Fibroblast of lung (primary cell): ENCODE measurements around the gene UBL4A. TPM values are rescaled to one million over a fixed set of nuclear protein-coding genes. Genes with fewer than 3 reads are reported as not detected.

Experiments
- DNase-seq, 2 donors: peaks; one replicate each; pipeline versions ENCODE4 v3.0.0 to v3.0.0-alpha.2; 2010; ENCODE audit warnings: low read depth in 2 of 2
- H2AFZ ChIP-seq: 2 replicates; pipeline ENCODE4 v1.5.1; 2012; ENCODE audit warnings: low read length, control low read depth, inconsistent platforms
- H3K27ac ChIP-seq: 2 replicates; pipeline ENCODE4 v1.5.1; 2011; ENCODE audit warnings: low read length, control low read depth; ENCODE audit not compliant: insufficient read depth
- H3K27me3 ChIP-seq: 2 replicates; pipeline ENCODE4 v1.5.1; 2011; ENCODE audit warnings: mild to moderate bottlenecking, low read length; ENCODE audit not compliant: control insufficient read depth, insufficient read depth
- H3K36me3 ChIP-seq: 2 replicates; pipeline ENCODE4 v1.5.1; 2011; ENCODE audit warnings: low read length; ENCODE audit not compliant: control insufficient read depth, insufficient read depth
- H3K4me1 ChIP-seq: 2 replicates; pipeline ENCODE4 v1.5.1; 2011; ENCODE audit warnings: low read length; ENCODE audit not compliant: control insufficient read depth, insufficient read depth; ENCODE audit errors: extremely low read depth
- H3K4me2 ChIP-seq: 2 replicates; pipeline ENCODE4 v1.5.1; 2011; ENCODE audit warnings: low read length, control low read depth; ENCODE audit not compliant: insufficient read depth; ENCODE audit errors: extremely low read depth
- H3K4me3 ChIP-seq, 4 experiments: fragments of 200-600 bp in 1 of 4; sonication (generic) in 1 of 4; replicated peaks in 1 of 4; 2 replicates each; pipeline ENCODE4 v1.5.1; 2011 to 2016; ENCODE audit warnings: low read length in 4 of 4, low read depth in 3 of 4, mild to moderate bottlenecking in 3 of 4, control low read depth in 2 of 4, inconsistent platforms in 1 of 4, mixed read lengths in 1 of 4; ENCODE audit not compliant: insufficient read depth in 1 of 4; ENCODE audit errors: control extremely low read depth in 1 of 4
- H3K79me2 ChIP-seq: 2 replicates; pipeline ENCODE4 v1.5.1; 2012; ENCODE audit warnings: mild to moderate bottlenecking, low read length, inconsistent platforms; ENCODE audit not compliant: control insufficient read depth, insufficient read depth
- H3K9ac ChIP-seq: 2 replicates; pipeline ENCODE4 v1.5.1; 2011; ENCODE audit warnings: mild to moderate bottlenecking, low read length, control low read depth; ENCODE audit not compliant: insufficient read depth
- H3K9me3 ChIP-seq: 2 replicates; pipeline ENCODE4 v1.5.1; 2012; ENCODE audit warnings: low read depth, low read length; ENCODE audit not compliant: control insufficient read depth, insufficient read depth
- H4K20me1 ChIP-seq: 2 replicates; pipeline ENCODE4 v1.5.1; 2011; ENCODE audit warnings: low read length; ENCODE audit not compliant: control insufficient read depth, insufficient read depth; ENCODE audit errors: extremely low read depth
- EZH2 ChIP-seq: IDR thresholded peaks from 2 replicates; pipeline ENCODE4 v1.5.1; 2012; ENCODE audit warnings: low read length, control low read depth, mild to moderate bottlenecking; ENCODE audit errors: missing control alignments
- polyA plus RNA-seq, 2 donors: library from polyadenylated mRNA; depleted of rRNA in 1 of 2; stranded (reverse) in 1 of 2; unstranded in 1 of 2; fragments of >200 nt; gene quantifications; 2 replicates each; pipeline ENCODE4 v1.2.1, GENCODE V29; 2011 to 2012; ENCODE audit warnings: missing spikeins in 1 of 2
- total RNA-seq: library from RNA; depleted of rRNA; stranded (reverse); fragments of >200 nt; gene quantifications from 2 replicates; pipeline ENCODE4 v1.2.1, GENCODE V29; 2014
- TF ChIP-seq, protein P1 (sequence below), 2 donors: IDR thresholded peaks in 1 of 2; conservative IDR thresholded peaks in 1 of 2; 1 replicate in 1 of 2; 2 replicates in 1 of 2; pipeline ENCODE4 v1.5.1; 2011 to 2012; ENCODE audit warnings: low read length in 2 of 2, control low read depth in 1 of 2, inconsistent platforms in 1 of 2, low read depth in 1 of 2, mild to moderate bottlenecking in 1 of 2

Gene UBL4A
- total and polyA plus RNA-seq, 2 donors (not counting 1 experiment from before 2014, with no cell fraction given), result 17.9 to 42.8 TPM

DNA sequence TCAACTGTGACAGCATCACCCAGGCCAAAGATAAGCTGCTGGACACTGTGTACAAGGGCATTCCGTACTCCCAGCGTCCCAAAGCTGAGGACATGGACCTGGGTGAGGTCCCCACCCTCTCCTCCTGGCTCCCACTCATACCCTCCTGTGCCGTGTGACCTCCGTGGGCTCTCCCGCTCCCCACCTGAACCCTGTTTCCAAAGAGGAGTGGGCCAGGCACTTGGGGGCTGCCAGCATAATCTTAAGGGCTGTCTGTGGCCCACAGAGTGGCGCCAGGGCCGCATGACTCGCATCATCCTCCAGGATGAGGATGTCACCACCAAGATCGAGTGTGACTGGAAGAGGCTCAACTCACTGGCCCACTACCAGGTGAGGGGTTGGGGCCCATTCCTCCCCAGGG is 17.3 kb downstream of the UBL4A start:
- Histone ChIP-seq H3K4me1 (no peaks in the 10 kb centered on the region), H3K9me3 (no peaks in the 10 kb centered on the region), H3K79me2 (no peaks in the 10 kb centered on the region), H3K4me3 (no peak overlapping the region), H3K36me3 (peaks cover 24% of the 10 kb centered on the region), H3K4me2 (no peak overlapping the region), H3K9ac (no peak overlapping the region), H2AFZ (no peak overlapping the region), H3K27me3 (no peaks in the 10 kb centered on the region), H3K27ac (no peak overlapping the region), H4K20me1 (no peaks in the 10 kb centered on the region)
- TF ChIP-seq, protein P1, sequence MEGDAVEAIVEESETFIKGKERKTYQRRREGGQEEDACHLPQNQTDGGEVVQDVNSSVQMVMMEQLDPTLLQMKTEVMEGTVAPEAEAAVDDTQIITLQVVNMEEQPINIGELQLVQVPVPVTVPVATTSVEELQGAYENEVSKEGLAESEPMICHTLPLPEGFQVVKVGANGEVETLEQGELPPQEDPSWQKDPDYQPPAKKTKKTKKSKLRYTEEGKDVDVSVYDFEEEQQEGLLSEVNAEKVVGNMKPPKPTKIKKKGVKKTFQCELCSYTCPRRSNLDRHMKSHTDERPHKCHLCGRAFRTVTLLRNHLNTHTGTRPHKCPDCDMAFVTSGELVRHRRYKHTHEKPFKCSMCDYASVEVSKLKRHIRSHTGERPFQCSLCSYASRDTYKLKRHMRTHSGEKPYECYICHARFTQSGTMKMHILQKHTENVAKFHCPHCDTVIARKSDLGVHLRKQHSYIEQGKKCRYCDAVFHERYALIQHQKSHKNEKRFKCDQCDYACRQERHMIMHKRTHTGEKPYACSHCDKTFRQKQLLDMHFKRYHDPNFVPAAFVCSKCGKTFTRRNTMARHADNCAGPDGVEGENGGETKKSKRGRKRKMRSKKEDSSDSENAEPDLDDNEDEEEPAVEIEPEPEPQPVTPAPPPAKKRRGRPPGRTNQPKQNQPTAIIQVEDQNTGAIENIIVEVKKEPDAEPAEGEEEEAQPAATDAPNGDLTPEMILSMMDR (conservative IDR thresholded peaks at IDR 0.05 in 1 of 2, IDR thresholded peaks at IDR 0.05 in 1 of 2; ENCODE audit: low read depth in 1 of 2, low read length in 2 of 2), result no peak
- TF ChIP-seq EZH2, result no peak
- DNase-seq, result no peak

DNA sequence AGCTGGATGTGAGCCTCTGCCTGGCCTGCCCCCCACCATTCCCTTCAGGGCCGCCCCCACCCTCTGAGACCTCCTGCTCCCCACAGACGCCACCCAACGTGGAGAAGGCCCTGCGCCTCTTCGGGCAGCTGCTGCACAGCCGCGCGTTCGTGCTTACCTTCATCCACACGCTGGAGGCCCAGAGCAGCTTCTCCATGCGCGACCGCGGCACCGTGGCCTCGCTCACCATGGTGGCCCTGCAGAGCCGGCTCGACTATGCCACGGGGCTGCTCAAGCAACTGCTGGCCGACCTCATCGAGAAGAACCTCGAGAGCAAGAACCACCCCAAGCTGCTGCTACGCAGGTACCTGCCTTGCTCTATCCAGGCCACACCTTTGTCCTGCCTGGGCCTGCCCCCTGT is 18.2 kb downstream of the UBL4A start:
- Histone ChIP-seq H3K27me3 (no peaks in the 10 kb centered on the region), H3K27ac (no peak overlapping the region), H3K4me3 (no peak overlapping the region), H4K20me1 (no peaks in the 10 kb centered on the region), H3K9ac (no peak overlapping the region), H3K4me2 (no peak overlapping the region), H3K36me3 (peaks cover 27% of the 10 kb centered on the region), H2AFZ (no peak overlapping the region), H3K4me1 (no peaks in the 10 kb centered on the region), H3K9me3 (no peaks in the 10 kb centered on the region), H3K79me2 (no peaks in the 10 kb centered on the region)
- DNase-seq, result no peak
- TF ChIP-seq EZH2, result no peak
- TF ChIP-seq, protein P1 (conservative IDR thresholded peaks at IDR 0.05 in 1 of 2, IDR thresholded peaks at IDR 0.05 in 1 of 2; ENCODE audit: low read depth in 1 of 2, low read length in 2 of 2), result no peak

DNA sequence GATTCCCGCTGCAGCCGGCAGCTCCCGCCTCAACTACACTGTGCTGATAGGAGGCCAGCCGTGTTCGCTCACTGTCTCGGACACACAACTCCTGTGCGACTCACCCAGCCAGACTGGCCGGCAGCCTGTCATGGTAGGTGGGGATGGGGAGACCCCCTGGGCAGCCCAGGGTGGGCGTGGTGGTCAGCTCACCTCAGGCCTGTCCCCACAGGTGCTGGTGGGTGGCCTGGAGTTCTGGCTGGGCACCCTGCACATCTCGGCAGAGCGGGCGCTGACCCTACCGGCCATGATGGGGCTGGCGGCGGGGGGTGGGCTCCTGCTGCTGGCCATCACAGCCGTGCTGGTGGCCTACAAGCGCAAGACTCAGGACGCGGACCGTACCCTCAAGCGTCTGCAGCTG is 18.9 kb downstream of the UBL4A start:
- Histone ChIP-seq H3K4me3 (no peak overlapping the region), H3K27me3 (no peaks in the 10 kb centered on the region), H3K36me3 (peaks cover 28% of the 10 kb centered on the region), H3K9ac (no peak overlapping the region), H4K20me1 (no peaks in the 10 kb centered on the region), H2AFZ (no peak overlapping the region), H3K4me1 (no peaks in the 10 kb centered on the region), H3K79me2 (peaks cover 2% of the 10 kb centered on the region), H3K4me2 (no peak overlapping the region), H3K9me3 (no peaks in the 10 kb centered on the region), H3K27ac (no peak overlapping the region)
- no peak for DNase-seq
- TF ChIP-seq EZH2, result no peak
- TF ChIP-seq, protein P1 (conservative IDR thresholded peaks at IDR 0.05 in 1 of 2, IDR thresholded peaks at IDR 0.05 in 1 of 2; ENCODE audit: low read depth in 1 of 2, low read length in 2 of 2), result no peak
